Measurements from ENCODE around the gene NOC4L.
"Not testable (repeated sequence)": the region's sequence is repeated elsewhere in the genome, so short reads cannot be mapped to it uniquely, and the experiment has no call there.

The NOC4L gene

GRCh38 chr12:132144115-132144809 is at the start of gene NOC4L, which contains the start of gene DDX51:
NOC4L (plus strand) TSS chr12:132144457; CDS start chr12:132144489, 32 bp downstream.
DDX51 (minus strand) TSS chr12:132144319; CDS start chr12:132144296, 23 bp downstream.
- peak; percentile 95 for DNase-seq

- DNase-seq: peak; percentile 23
These were observed 48.5 kb upstream of the NOC4L start for GRCh38 chr12:132095520-132096409.

GRCh38 chr12:132099739-132100138 is 44.5 kb upstream of the NOC4L start:
- DNase-seq: no peak

- no peak for DNase-seq
These were observed 43.8 kb upstream of the NOC4L start for GRCh38 chr12:132100306-132101065.

- DNase-seq: no peak
These were observed 42.0 kb upstream of the NOC4L start for GRCh38 chr12:132102297-132102696.

- not testable (repeated sequence) for DNase-seq
These were observed 41.2 kb upstream of the NOC4L start for GRCh38 chr12:132103072-132103471.

GRCh38 chr12:132103542-132104308 is 40.5 kb upstream of the NOC4L start:
- DNase-seq: no peak

GRCh38 chr12:132105467-132105866 is 38.8 kb upstream of the NOC4L start:
- no peak for DNase-seq

- DNase-seq: no peak
These were observed 37.3 kb upstream of the NOC4L start for GRCh38 chr12:132106921-132107320.

GRCh38 chr12:132108211-132108832 is 35.9 kb upstream of the NOC4L start:
- no peak for DNase-seq

GRCh38 chr12:132109741-132110140 is 34.5 kb upstream of the NOC4L start:
- no peak for DNase-seq

- DNase-seq: no peak
These were observed 33.6 kb upstream of the NOC4L start for GRCh38 chr12:132110677-132111076.

- no peak for DNase-seq
These were observed 32.5 kb upstream of the NOC4L start for GRCh38 chr12:132111654-132112304.

- DNase-seq: no peak
These were observed 29.6 kb upstream of the NOC4L start for GRCh38 chr12:132114667-132115066.

- DNase-seq: no peak
These were observed 28.8 kb upstream of the NOC4L start for GRCh38 chr12:132115500-132115899.

GRCh38 chr12:132116709-132117557 is 27.3 kb upstream of the NOC4L start:
- DNase-seq: no peak

GRCh38 chr12:132117558-132117875 is 26.7 kb upstream of the NOC4L start:
- no peak for DNase-seq

- no peak for DNase-seq
These were observed 25.4 kb upstream of the NOC4L start for GRCh38 chr12:132118876-132119275.

- DNase-seq: no peak
These were observed 23.0 kb upstream of the NOC4L start for GRCh38 chr12:132121283-132121682.

- no peak for DNase-seq
These were observed 20.1 kb upstream of the NOC4L start for GRCh38 chr12:132123970-132124765.
